Progenitor cell of endocrine pancreas (in vitro differentiated cells): ENCODE measurements around the gene TCP10L. TPM values are rescaled to one million over a fixed set of nuclear protein-coding genes. Genes with fewer than 3 reads are reported as not detected.

Experiments used
- DNase-seq: peaks from one replicate; pipeline ENCODE4 v3.0.0; 2021; ENCODE audit warnings: low spot score; ENCODE audit not compliant: unreplicated experiment
- H3K27ac Mint-ChIP-seq: 2 replicates; pipeline ENCODE4 v1.8.0; 2021; ENCODE audit warnings: mild to moderate bottlenecking, moderate library complexity, mixed read lengths
- H3K27me3 Mint-ChIP-seq: 2 replicates; pipeline ENCODE4 v1.8.0; 2021; ENCODE audit warnings: mixed read lengths
- H3K36me3 Mint-ChIP-seq: 2 replicates; pipeline ENCODE4 v1.8.0; 2022; ENCODE audit warnings: mixed read lengths; ENCODE audit not compliant: insufficient read depth
- H3K4me1 Mint-ChIP-seq: 2 replicates; pipeline ENCODE4 v1.8.0; 2021; ENCODE audit warnings: low read depth, mixed read lengths
- H3K4me3 Mint-ChIP-seq: 2 replicates; pipeline ENCODE4 v1.8.0; 2021; ENCODE audit warnings: low read depth, mild to moderate bottlenecking, moderate library complexity, mixed read lengths
- H3K9me3 Mint-ChIP-seq: 2 replicates; pipeline ENCODE4 v1.8.0; 2021; ENCODE audit warnings: low read depth, mixed read lengths
- total RNA-seq: library from RNA; stranded (reverse); gene quantifications from 2 replicates; pipeline ENCODE4 v1.2.1, GENCODE V29; 2021
- TF ChIP-seq, protein P1 (sequence below): fragments of 200-600 bp; sonication (generic); IDR thresholded peaks from one replicate; pipeline ENCODE4 v1.5.0; 2021; ENCODE audit warnings: antibody characterized with exemption, mild to moderate bottlenecking; ENCODE audit not compliant: unreplicated experiment

Gene TCP10L
- total RNA-seq, 1 donor from 2014 or later: 3.2 TPM

DNA sequence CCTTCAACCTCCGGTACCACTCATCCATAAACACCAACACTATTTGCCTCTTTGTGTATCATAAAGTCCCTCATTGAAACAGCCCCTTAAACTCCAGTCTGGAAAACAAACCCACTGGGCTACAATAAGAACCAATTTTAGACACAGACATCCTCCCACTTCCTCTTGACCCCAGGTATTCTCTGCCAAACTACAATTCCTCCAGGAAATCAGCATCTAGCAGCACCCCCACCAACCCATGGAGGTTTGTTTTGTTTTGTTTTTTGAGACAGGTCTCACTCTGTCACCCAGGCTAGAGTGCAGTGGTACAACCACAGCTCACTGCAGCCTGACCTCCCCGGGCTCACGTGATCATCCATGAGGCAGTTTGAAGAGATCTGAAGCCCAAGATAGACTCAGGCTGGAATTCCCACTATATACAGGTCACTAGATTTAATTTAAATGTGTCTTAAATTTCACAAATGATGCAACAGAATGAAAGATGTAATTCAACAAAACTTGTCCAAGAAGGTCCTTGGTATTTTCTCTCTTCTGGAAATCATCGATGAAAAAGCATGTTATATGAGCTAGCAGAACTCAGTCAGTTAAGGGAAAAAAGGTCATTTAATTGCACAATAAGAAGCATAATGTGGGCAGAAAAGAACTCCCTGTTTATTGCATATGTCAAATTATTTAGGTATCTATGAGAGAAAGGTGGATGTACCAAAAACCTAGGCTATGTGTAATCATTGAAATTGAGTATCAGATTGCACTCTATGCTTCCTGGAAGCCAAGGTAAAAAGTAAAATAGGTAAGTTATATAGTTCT is 30.3 kb downstream of the TCP10L start:
- TF ChIP-seq, protein P1, sequence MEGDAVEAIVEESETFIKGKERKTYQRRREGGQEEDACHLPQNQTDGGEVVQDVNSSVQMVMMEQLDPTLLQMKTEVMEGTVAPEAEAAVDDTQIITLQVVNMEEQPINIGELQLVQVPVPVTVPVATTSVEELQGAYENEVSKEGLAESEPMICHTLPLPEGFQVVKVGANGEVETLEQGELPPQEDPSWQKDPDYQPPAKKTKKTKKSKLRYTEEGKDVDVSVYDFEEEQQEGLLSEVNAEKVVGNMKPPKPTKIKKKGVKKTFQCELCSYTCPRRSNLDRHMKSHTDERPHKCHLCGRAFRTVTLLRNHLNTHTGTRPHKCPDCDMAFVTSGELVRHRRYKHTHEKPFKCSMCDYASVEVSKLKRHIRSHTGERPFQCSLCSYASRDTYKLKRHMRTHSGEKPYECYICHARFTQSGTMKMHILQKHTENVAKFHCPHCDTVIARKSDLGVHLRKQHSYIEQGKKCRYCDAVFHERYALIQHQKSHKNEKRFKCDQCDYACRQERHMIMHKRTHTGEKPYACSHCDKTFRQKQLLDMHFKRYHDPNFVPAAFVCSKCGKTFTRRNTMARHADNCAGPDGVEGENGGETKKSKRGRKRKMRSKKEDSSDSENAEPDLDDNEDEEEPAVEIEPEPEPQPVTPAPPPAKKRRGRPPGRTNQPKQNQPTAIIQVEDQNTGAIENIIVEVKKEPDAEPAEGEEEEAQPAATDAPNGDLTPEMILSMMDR: no peak
- DNase-seq: no peak
- Mint-ChIP-seq H3K27ac (no peak overlapping the region), H3K36me3 (no peaks in the 10 kb centered on the region), H3K9me3 (no peaks in the 10 kb centered on the region), H3K27me3 (no peaks in the 10 kb centered on the region), H3K4me1 (no peaks in the 10 kb centered on the region), H3K4me3 (no peak overlapping the region)

GRCh38 chr21:32549886-32550285 is 35.4 kb downstream of the TCP10L start:
- no peaks in the 10 kb centered on the region for H3K36me3 Mint-ChIP-seq
- no peak for DNase-seq
- H3K4me3 Mint-ChIP-seq: no peak overlapping the region
- H3K27me3 Mint-ChIP-seq: no peaks in the 10 kb centered on the region
- TF ChIP-seq, protein P1: no peak
- no peaks in the 10 kb centered on the region for H3K4me1 Mint-ChIP-seq
- H3K27ac Mint-ChIP-seq: no peak overlapping the region
- no peaks in the 10 kb centered on the region for H3K9me3 Mint-ChIP-seq

DNA sequence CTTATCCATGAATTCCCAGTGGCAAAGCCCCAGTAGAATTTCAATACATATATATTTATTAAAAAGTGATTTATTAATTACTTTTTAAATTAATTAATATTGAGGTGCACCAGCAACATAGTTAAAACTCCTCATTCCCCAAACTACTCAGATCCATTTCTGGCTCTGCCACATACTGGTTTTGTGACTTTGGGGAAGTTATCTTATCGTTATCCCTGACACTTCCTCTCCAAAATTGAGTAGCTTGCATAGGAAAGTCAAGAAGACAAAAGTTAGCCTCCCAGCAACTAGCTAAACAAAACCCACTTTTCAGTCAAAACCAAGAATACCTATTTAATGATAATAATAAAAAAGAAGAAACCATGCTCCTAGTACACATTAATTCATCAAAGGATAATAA is 35.9 kb downstream of the TCP10L start:
- H3K27ac Mint-ChIP-seq: no peak overlapping the region
- no peak for DNase-seq
- H3K4me3 Mint-ChIP-seq: no peak overlapping the region
- H3K36me3 Mint-ChIP-seq: no peaks in the 10 kb centered on the region
- TF ChIP-seq, protein P1: no peak
- H3K4me1 Mint-ChIP-seq: no peaks in the 10 kb centered on the region
- H3K9me3 Mint-ChIP-seq: no peaks in the 10 kb centered on the region
- no peaks in the 10 kb centered on the region for H3K27me3 Mint-ChIP-seq

GRCh38 chr21:32548978-32549377 is 36.3 kb downstream of the TCP10L start:
- no peak for DNase-seq
- H3K4me1 Mint-ChIP-seq: no peaks in the 10 kb centered on the region

DNA sequence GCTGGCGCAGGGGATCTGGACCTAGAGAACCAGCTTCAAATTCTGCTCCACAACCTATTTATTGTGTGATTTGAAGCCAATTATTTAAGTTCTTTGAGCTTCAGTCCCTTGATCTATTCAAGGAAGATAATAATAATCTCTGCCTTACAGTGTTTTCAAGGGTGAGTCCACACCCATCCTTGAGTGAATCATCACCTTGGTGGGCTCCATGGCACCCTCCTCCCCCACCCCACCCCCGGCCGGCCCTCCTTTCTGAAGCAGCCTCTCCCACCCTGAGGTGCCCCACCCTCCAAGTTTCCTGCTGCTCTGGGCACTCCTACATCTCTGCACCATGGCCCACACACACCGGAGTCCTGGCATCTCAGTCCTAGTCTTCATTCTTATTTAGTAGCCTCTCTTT is 38.3 kb downstream of the TCP10L start:
- H3K27me3 Mint-ChIP-seq: no peaks in the 10 kb centered on the region
- H3K27ac Mint-ChIP-seq: no peak overlapping the region
- no peak for DNase-seq
- no peaks in the 10 kb centered on the region for H3K9me3 Mint-ChIP-seq
- H3K4me1 Mint-ChIP-seq: no peaks in the 10 kb centered on the region
- H3K36me3 Mint-ChIP-seq: no peaks in the 10 kb centered on the region
- TF ChIP-seq, protein P1: no peak
- H3K4me3 Mint-ChIP-seq: no peak overlapping the region

More at GRCh38 chr21:32548978-32549377, 36.3 kb downstream of the TCP10L start:
- no peak overlapping the region for H3K4me3 Mint-ChIP-seq
- no peaks in the 10 kb centered on the region for H3K9me3 Mint-ChIP-seq
- H3K36me3 Mint-ChIP-seq: no peaks in the 10 kb centered on the region
- TF ChIP-seq, protein P1: no peak
- H3K27ac Mint-ChIP-seq: no peak overlapping the region
- no peaks in the 10 kb centered on the region for H3K27me3 Mint-ChIP-seq
